GM13977 (cell line): ENCODE data around the gene RANBP1.

Experiments used
- DNase-seq: peaks from one replicate; pipeline ENCODE4 v3.0.0; 2012; ENCODE audit warnings: low spot score
- in situ Hi-C: fragments of 300-500 bp; cut with MboI; formaldehyde crosslinking; loops from one replicate; pipeline ENCODE4 v1.12.0; 2022; ENCODE audit warnings: low sequenced_read_pairs, low pct_unique_long_range_greater_than_20kb, mixed read lengths, inconsistent platforms; ENCODE audit not compliant: unreplicated experiment
- TF ChIP-seq, protein P1 (sequence below): IDR thresholded peaks from 2 replicates; pipeline ENCODE4 v1.5.1; 2012; ENCODE audit warnings: mild to moderate bottlenecking, control low read depth; ENCODE audit not compliant: insufficient read depth; ENCODE audit errors: extremely low read depth, missing control alignments

The RANBP1 gene

DNA sequence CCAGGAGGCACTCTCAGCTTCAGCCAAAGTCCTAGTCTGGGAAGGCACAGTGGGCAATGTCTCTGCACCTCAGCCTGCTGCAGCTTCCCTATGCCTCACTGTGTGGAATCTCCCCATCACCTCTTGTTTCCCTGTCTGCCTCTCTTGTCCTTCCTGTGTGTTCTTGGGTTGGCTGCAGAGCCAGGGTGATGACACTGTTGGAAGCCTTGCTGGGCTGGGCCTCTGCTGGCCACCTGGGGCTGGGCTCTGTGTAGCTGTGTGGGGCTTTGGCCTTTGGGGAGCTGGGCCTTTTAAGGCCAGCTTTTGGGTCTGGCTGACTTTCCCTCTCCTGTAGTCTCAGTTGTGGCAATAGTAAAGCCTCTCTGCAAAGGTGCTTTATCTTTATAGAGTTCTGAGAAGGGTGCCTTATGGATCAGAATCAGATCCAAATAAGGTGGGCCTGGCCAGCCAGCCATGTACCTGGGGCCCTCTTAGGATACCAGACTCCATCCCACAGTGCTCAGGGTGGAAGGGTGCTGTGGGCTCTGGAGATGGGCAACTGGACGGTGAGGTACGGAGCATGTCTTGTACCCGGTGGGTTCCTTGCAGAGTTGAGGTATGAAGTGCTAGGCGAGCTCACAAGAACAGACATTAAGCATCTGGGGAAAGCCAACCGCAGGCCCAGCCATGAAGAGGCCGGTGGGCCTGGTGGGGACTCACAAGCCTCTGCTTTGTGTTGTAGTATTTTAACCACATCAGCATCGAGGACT is 10.3 kb upstream of the RANBP1 start:
- no peak for DNase-seq
- in situ Hi-C loops, result no loop called here
- TF ChIP-seq, protein P1, sequence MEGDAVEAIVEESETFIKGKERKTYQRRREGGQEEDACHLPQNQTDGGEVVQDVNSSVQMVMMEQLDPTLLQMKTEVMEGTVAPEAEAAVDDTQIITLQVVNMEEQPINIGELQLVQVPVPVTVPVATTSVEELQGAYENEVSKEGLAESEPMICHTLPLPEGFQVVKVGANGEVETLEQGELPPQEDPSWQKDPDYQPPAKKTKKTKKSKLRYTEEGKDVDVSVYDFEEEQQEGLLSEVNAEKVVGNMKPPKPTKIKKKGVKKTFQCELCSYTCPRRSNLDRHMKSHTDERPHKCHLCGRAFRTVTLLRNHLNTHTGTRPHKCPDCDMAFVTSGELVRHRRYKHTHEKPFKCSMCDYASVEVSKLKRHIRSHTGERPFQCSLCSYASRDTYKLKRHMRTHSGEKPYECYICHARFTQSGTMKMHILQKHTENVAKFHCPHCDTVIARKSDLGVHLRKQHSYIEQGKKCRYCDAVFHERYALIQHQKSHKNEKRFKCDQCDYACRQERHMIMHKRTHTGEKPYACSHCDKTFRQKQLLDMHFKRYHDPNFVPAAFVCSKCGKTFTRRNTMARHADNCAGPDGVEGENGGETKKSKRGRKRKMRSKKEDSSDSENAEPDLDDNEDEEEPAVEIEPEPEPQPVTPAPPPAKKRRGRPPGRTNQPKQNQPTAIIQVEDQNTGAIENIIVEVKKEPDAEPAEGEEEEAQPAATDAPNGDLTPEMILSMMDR, result no peak

DNA sequence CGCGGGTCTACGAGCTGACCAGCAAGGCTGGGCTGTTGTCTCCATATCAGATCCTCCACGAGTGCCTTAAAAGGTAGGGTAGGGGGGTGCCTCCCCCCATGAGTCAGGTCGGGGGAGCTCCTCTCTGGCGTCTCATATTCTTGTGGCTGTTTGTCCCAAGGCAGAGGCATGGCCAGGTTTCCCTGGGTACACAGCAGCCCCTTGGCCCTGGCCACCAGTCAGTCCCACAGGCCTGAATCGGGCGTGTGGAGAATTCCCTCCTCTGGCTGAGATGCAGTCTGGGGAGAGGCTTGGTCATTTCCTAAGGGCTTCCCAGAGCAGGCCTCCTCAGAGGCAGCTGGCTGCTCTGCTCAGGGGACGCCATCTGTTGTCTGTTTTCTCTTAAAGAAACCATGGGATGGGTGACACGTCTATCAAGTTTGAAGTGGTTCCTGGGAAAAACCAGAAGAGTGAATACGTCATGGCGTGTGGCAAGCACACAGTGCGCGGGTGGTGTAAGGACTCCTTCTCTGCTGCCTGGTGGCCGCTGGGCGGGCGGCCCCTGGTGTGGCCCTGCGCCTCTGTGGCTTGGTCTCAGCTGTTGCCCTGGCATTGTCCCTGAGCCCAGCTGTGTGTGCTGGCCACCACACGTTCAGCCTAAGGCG is 9.6 kb upstream of the RANBP1 start:
- in situ Hi-C loops, result no loop called here
- TF ChIP-seq, protein P1, result no peak
- no peak for DNase-seq

DNA sequence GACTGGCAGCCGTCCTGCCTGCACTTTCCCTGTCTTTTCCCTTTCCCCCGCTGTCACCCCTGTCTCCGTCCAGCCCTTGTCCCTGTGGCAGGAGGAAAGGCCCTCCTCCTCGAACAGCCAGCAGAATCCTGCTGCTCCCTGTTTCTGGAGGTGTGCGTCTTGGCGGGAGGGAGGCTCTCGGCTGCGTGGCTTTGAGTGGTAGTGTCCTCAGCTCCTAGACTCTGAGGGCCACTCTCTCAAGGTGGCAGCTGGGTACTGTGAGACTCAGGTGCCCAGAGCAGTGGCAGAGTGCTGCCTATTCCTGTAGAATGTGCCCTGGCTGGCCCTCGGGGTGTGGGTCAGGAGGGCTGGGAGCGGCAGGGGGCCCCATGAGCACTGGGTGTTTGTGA is 9.1 kb upstream of the RANBP1 start:
- in situ Hi-C loops, result no loop called here
- DNase-seq, result no peak
- TF ChIP-seq, protein P1, result no peak

DNA sequence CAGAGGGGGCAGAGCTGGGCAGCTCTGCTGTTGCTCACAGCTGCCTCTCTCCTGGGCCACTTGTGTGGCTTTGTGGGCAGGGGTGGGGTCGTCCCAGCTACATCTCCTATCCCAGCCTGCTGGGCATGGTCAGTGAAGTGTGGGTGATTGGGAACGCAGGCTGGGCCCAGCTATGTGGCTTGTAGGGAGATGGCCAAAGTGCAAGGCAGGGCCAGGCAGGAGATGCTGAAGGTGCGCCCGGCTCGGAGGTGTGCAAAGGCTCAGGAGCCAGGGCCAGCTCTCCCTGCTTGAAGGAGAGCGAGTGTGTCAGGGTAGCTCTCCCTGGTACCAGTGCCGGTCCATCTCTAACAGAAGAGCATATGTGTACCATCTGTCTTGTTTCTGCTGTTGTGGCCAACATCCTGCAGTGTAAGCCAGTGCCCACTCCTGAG is 8.4 kb upstream of the RANBP1 start:
- in situ Hi-C loops, result no loop called here
- TF ChIP-seq, protein P1, result no peak
- no peak for DNase-seq

DNA sequence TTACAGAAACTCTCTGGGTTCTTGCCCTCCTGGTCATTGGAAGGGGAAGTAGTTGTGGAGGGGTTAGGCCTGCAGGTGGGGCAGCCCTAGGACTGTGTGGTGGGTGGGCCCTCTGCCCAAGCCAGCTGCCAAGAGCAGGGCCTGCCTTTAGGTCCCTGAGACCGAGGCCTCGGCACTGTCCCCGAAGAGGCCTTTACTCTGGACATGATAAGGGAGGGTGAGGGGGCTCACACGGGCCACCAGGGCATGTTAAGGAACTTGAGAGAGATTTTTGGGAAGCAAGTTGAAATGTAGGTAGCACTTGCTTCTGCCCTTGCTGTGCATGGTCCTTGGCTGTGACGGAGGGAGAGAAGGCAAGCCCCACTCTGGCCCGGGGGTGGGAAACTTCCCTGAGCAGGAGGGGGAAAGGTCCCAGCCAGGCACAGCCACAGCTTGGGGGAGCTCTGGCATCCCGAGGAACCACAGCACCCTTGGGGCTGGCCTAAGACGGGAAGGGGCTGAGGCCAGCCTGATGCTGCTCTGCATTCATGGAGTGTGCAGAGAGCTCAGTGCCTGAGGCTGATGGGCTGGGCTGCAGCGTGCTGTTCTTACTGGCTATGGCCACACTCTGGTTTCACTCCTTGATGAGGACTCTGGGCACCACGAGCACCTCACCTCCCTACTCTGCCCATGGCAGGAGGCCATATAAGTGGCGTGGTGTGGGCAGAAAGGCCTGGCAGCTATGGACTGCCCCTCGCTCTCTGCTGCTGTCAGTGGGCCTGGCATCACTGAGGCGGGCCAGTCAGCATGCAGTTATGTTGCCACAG is 7.8 kb upstream of the RANBP1 start:
- DNase-seq, result no peak
- TF ChIP-seq, protein P1, result no peak
- in situ Hi-C loops, result no loop called here

DNA sequence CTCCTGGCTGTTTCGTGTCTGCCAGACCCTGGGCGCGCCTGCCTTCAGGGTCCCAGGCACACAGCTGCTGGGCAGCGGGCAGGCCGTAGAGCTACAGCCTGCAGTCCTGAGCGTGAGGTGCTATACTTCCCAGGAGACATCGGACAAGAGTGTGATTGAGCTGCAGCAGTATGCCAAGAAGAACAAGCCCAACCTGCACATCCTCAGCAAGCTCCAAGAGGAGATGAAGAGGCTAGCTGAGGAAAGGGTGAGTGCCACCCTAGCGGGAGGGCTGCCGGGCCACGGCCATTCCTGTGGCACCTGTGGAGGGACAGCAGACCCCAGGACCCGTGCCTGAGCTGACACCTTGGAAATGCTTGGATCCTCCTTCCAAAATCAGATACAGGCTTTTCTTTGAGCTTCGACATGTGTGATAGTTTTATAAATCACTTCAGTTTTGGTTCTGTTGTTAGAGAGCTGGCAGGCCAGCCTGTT is 7.1 kb upstream of the RANBP1 start:
- DNase-seq, result no peak
- in situ Hi-C loops, result no loop called here
- TF ChIP-seq, protein P1, result no peak
